Erythroblast (primary cell): Measurements from ENCODE around the gene PIGW.

Experiments
- DNase-seq, 2 experiments: peaks; one replicate each; lab custom pipeline; 2025; lab: John Stamatoyannopoulos, UW
- GATA1 ChIP-seq: IDR thresholded peaks from 2 replicates; pipeline ENCODE4 v1.6.1; 2011; ENCODE audit warnings: low read depth, mild to moderate bottlenecking, control low read depth, low read length, moderate library complexity
- POLR2A ChIP-seq: IDR thresholded peaks from 2 replicates; pipeline ENCODE4 v1.6.1; 2011; ENCODE audit warnings: mild to moderate bottlenecking, low read length

The PIGW gene

DNA sequence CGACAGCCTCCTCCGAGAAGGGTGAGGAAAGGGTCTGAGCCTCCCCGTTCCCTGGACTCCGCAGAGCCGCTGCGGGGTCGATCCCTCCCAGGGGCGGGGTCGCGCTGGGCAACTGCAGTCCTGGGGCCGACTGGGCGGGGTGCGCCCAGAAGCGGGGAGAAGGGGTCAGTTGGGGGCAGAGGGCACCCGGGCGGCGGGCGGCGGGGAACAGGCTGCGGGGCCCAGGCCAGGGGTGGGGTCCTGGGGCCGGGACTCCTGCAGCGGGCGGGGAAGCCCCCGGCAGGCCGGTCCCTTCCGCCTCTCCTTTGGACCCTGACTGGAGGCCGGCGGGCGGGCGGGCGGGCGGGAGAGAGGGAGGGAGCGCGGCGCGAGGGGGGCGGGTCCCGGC is 10.3 kb downstream of the PIGW start:
- peak; percentile 91 to 93 for DNase-seq
- TF ChIP-seq GATA1 (no peak), POLR2A (peak; percentile 33)

DNA sequence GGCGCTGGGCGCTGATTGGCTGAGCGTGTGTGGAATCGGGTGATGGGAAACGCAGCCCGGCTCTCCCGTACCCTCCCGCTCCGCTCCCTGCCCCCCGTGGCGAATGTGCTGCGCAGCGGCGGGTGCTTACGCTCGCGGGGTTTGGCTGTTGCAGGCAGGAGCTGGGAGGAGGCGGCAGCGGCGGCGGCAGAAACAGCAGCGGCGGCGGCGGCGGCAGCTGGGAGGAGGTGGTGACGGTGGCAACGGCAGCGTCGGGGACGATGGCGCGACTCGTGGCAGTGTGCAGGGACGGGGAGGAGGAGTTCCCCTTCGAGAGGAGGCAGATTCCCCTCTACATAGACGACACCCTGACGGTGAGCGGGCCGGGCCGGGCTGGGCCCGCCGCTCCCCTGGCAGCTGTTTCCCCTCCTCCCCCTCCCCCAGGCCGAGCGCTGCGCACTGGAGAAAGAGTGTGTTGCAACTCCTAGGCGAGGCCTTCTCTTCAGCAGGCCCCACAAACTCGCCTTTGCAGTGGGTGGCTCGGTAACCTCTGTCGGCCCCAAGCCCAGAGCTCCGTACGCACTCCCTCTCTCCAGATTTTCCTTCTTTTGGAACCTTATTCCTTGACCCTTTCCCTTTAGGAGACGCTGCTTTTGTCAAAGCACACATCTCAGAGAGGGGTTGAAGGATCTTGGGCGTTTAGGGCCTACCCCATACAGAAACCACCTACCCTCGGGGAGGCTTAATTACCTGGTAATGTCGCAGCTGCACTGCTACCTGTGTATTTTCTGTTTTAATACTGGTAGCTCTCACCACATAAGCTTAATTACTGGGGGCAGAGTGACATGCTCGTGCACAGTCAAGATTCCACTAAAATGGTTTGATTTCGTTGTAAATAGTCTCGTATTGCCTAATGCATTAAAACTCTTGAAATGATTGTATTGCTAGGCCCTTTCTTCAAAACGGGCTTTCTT is 11.0 kb downstream of the PIGW start:
- TF ChIP-seq POLR2A, result peak; percentile 68
- TF ChIP-seq GATA1, result no peak
- peak; percentile 99 for DNase-seq

DNA sequence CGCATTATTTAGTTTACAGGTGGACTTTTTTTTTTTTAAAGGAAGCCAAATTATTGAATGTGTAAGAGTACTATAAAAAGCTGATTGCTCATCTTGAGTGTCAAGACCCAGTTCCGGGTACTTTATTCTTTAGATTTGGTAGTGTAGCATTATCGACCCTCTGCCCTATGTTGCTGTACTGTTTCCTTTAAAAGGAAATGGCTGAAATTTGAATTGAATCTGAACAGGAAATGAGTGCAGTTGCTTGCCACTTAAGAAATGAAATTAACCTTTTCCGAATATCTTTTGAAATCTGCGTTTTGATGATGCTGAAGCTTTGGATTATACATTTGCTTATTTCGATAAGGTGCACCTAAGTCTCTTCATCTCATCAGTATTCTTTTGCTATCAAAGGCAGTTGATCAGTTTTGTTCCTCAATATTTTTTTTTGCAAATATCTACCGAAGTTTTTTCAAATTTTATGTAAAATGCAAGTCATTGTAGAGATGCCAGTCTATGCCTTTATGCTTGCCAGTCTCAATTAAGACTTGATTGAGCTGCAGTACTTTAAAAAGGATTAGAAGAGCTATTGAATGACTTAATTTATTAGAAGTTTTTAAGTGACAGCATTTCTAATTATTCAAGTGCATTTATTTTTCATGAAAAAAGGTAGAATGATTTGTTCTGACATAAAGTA is 11.8 kb downstream of the PIGW start:
- TF ChIP-seq GATA1 (no peak), POLR2A (no peak)
- peak; percentile 23 to 49 for DNase-seq

DNA sequence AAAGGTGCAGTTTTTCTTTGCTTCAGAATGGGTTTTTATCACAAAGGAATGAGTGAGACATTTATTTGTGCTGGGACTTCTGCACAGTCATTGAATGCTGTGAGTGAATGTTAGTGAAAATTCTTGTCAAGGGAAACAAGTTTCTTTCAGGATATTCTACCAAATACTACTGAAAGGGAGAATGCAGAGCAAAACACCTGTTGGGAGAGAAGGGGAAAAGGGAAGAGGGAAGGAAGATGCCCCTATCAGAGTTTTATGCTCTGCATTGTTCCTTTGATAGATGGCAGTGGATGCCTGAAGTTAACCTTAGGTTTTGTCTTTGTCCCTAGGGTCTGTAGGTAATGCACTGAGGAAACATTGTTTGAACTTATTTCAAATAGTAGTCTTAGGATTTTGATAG is 13.0 kb downstream of the PIGW start:
- DNase-seq, result no peak

DNA sequence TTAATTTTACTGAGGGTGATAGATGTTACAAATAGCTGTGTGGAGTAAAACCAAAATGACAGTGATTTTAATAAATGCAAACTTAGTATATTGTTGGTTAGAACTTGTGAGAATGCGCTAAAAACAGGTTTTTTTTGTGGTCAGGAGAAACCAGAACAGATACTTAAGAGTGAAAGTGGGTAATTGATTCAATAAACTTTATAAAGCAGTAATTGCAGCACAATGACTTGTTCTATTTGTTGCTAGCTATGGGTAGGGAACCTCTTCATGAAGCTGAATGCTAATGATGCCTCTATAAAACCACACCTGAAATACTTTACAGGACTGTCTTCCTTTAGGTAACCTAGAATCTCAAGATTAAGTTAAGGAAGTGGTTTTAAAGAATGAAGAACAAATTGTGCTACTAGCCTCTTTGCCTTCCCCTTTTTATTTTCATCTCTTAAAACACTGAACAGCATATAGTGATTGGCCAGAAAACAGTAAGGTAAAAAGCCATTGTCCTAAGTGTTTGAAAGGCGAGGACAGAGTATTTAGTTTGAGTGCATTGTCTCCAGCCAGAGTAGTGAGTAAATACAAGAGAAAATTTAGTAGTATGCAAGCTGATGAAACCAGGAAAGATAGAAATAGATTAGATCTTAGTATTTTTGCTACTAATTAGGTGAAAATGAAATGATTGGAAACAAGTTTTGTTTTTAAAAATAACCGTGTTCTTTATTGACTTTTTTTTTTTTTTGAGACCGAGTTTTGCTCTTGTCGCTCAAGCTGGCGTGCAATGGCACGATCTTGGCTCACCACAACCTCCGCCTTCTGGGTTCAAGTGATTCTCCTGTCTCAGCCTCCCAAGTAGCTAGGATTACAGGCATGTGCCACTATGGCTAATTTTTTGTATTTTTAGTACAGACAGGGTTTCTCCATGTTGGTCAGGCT is 16.0 kb downstream of the PIGW start:
- no peak for DNase-seq
- no peak for TF ChIP-seq POLR2A

More for the DNA sequence above, 13.0 kb downstream of the PIGW start:
- TF ChIP-seq GATA1, result no peak
- TF ChIP-seq POLR2A, result no peak

DNA sequence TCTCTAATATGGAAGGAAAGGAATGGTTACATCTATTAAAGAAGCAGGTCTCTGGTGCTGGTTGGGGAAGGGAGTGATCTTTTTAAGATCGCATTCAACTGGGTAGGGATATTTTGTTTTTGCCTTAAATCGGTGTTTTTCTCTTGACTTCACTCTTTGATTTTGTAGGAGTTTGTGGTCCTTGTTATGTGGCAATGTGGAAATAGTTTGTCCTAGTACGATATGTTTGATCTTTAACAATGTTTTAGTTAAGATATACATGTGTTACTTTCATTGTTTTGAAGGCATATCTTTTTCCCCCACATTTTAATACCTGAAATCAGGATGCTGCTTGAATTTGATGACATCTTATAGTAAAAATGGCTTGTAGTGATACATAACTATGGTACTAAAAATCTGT is 18.7 kb downstream of the PIGW start:
- no peak for DNase-seq
- TF ChIP-seq POLR2A (no peak), GATA1 (no peak)

DNA sequence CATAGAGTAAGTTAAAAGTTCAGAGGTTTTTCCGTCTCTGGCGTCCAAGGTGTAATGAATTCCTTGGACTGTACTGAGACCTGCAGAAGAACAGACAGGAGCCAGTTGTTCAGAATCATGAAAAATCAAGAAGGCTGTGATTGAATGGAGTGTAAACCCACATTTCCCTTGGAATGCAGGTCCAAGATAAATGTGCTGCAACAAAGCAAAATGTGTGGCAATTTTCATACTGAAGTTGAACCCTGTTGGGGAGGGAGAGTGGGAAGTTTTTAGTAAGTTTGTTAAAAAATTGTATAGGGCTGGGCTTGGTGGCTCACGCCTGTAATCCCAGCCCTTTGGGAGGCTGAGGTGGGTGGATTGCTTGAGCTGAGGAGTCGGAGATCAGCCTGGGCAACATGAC is 31.3 kb downstream of the PIGW start:
- no peak for DNase-seq
- TF ChIP-seq POLR2A (no peak), GATA1 (no peak)

DNA sequence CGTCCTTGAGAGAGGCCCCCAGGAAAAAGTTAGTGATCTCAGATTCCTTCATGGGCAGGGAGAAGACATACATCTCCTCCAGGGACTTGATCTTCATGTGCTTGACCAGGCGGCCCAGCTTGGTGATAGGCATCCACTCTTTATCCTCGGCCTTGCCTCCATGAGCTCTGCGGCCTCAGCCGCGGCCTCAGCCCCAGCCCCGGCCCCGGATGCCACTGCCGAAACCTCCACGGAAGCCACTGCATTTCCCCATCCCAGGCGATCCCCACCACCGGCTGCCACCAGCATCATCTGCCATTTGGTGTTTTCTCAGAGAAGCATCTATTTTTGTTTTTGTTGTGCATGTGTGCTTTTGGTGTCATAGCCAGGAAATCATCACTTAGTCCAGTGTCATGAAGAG is 40.2 kb downstream of the PIGW start:
- TF ChIP-seq GATA1, result no peak
- TF ChIP-seq POLR2A, result no peak
- DNase-seq, result no peak

DNA sequence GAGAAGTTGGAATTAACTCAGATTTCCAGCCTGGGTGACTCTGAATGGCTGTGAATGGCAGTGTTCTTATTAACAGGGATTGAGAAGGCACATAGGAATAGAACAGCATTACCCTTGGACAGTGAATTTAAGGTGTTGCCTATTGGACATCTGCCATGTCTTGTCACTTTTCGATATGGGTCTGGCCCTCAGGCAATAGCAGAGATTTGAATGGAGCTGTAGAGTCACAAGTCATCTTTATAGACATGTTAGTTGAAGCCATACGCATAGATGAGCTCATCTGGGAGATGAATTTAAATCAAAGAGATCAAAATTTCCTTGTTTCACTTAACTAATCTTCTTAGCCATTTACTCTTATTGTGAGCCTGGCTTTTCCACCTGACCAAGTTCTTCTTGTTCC is 42.0 kb downstream of the PIGW start:
- peak; percentile 4 to 11 for DNase-seq
- TF ChIP-seq POLR2A, result no peak
- no peak for TF ChIP-seq GATA1

DNA sequence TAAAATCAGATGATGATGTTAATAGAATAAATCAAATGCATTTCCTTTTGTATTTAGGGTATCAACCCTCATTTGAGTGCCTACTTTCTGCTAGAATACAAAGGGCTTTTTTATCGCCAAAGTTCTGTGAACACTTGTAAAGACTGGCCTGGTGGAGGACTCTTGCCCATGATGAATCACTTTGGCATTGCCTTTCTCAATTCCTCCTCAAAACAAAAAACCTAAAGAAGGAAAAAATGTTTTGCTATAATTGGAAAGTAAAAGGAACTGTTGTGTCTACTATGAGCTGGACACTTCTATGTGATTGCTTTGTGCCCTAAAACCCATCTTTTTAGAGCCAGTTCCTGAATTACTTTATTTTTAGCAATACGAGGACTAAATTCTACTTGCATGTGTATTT is 43.9 kb downstream of the PIGW start:
- DNase-seq, result no peak
- no peak for TF ChIP-seq GATA1
- TF ChIP-seq POLR2A, result no peak

DNA sequence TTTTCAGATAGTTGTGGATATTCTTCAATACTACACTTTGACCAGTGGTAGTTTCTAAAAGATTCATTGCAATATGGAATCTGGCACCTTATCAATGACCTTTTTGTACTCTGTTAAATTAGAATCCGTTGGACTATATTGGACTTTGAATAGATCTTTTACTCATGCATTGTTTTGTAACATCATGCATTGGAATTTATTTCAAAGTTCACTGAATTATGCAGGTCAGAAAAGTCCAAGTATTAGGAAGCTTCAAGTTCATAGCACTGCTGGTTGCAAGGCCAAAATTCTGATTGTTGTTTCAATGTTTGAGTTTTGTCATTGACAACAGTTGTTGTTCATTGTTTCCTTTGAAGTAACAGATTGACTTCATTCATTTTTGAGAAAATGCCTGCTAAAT is 49.0 kb downstream of the PIGW start:
- no peak for DNase-seq
- TF ChIP-seq GATA1 (no peak), POLR2A (no peak)

DNA sequence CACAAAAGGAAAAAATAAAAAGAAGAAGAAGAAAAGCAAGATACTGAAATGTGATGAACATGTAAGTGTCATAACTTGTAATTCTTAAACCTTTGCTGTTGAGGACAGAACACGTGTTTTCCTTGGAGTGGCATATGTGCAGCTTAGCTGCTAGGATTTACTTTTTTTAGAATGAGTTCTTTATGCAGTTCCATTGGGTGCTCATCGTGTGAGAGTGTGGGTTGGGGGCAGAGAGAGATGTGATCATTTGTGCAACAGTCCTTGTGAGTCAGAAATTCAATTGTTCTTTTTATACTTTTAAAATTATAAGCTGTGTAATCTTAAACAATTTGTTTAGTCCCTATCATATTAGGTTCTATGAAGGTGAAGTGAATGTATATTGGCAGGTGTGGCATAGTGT is 51.4 kb downstream of the PIGW start:
- no peak for DNase-seq
- TF ChIP-seq GATA1 (no peak), POLR2A (no peak)
